Lower leg skin (tissue), 3 donors: ENCODE data around the gene ADARB2.

Experiments
- CTCF ChIP-seq, 3 donors: fragments of 450-650 bp; IDR thresholded peaks; one replicate each; pipeline ENCODE4 v1.5.1; 2016; ENCODE audit warnings: antibody characterized with exemption in 3 of 3, mild to moderate bottlenecking in 3 of 3, moderate library complexity in 2 of 3
- POLR2A ChIP-seq, 2 donors: fragments of 450-650 bp; IDR thresholded peaks; one replicate each; pipeline ENCODE4 v1.6.1; 2016 to 2017; ENCODE audit warnings: antibody characterized with exemption in 2 of 2, mild to moderate bottlenecking in 1 of 2, moderate library complexity in 1 of 2

GRCh38 chr10:1657479-1657878 is 79.8 kb downstream of the ADARB2 start:
- TF ChIP-seq CTCF (IDR thresholded peaks at IDR 0.05) (no peak), POLR2A (IDR thresholded peaks at IDR 0.05) (no peak)
